ENCODE data around the gene RPH3AL.

DNA sequence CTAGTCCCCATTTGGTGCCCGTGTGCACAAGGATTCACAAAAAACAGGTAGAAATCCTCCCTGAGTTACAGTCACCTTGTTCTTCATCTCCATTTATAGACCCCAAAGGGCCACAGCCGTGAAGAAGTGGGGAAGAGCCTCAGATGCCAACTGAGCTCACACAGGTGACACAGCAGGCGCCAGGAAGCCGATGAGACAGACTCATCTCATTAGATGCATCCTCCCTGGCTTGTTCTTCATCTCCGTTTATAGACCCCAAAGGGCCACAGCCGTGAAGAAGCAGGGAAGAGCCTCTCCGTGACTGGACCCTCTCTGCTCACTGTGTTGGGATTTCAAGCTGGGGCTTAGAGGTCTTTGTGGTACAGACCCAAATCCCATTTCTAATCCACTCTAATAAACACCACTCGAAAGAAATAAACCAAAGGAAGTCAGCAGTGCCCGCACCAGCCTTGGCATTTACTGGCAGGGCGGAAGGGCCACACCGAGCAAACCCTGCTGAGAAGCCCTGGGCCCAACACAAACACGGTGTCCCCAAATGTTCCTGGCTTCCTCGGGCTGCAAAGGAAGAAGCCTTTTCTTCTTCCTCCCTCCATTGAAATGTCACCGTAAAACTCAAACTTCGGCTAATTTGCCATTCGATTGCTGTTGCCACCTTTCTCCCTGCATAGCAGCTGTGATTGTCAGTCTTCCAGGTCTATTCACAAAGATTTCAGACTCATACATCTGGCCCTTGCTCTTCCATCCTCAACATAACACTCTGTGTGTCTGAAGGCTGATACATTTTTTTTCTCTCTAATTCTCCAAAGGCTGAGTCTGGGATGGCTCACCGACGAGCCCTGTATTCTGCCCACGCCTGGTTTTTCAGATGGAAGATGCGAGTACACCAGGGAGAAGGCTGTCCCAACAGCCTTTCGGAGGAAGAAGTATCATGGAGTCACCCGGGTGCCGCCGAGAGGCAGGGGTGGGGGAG is 126.2 kb downstream of the RPH3AL start:
- TF ChIP-seq NFIC (IDR thresholded peaks at IDR 0.05) = no peak
- TF ChIP-seq CREB1 (IDR thresholded peaks at IDR 0.05; ENCODE audit: low read depth) = no peak
- no peak for TF ChIP-seq TAF1 (IDR thresholded peaks at IDR 0.05; ENCODE audit: low read depth)
- TF ChIP-seq EP300 (IDR thresholded peaks at IDR 0.05; ENCODE audit: borderline replicate concordance) = no peak
- no peak for TF ChIP-seq TEAD4 (IDR thresholded peaks at IDR 0.05)
- no peak for TF ChIP-seq ZBTB7A (IDR thresholded peaks at IDR 0.05; ENCODE audit: low read depth)
- no peak for TF ChIP-seq CEBPB (IDR thresholded peaks at IDR 0.05)

Data from Ishikawa (cell line).